ENCODE measurements around the gene C6orf89.

DNA sequence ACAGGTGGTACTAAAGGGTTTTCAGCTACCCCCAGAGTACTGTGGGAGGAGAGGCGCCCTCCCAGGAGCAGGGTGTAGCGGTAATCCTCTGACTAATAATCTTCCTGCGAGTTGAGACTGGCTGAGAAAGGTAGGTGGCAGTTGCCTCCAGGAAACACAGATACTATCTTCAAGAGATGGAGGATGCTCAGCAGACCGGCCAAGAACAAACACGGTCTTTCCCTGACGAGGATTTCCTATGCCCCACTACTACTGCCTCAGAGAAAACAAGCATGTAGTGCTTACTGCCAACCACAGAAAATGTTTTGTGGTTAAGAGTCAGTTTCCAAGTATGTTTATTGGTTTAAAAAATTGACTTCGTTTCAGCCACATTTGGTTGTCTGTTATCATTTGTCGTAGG, 26.8 kb downstream of the C6orf89 start:
- TF ChIP-seq, protein P1, sequence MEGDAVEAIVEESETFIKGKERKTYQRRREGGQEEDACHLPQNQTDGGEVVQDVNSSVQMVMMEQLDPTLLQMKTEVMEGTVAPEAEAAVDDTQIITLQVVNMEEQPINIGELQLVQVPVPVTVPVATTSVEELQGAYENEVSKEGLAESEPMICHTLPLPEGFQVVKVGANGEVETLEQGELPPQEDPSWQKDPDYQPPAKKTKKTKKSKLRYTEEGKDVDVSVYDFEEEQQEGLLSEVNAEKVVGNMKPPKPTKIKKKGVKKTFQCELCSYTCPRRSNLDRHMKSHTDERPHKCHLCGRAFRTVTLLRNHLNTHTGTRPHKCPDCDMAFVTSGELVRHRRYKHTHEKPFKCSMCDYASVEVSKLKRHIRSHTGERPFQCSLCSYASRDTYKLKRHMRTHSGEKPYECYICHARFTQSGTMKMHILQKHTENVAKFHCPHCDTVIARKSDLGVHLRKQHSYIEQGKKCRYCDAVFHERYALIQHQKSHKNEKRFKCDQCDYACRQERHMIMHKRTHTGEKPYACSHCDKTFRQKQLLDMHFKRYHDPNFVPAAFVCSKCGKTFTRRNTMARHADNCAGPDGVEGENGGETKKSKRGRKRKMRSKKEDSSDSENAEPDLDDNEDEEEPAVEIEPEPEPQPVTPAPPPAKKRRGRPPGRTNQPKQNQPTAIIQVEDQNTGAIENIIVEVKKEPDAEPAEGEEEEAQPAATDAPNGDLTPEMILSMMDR (IDR thresholded peaks at IDR 0.05; ENCODE audit: low read length): no peak; the same call in 1 of the 2 replicates
- TF ChIP-seq EZH2 (optimal IDR thresholded peaks at IDR 0.05; ENCODE audit: low read depth, low read length) (no peak), EZH2phosphoT487 (IDR thresholded peaks at IDR 0.05; ENCODE audit: low read length) (no peak)
